Stimulated activated CD8-positive, alpha-beta memory T cell treated with anti-CD3 and anti-CD28 coated beads, Interleukin-4, amount 100 ng/mL, for 4 hours (primary cell): Measurements from ENCODE around the gene SEZ6.
A peak's percentile ranks its signal among the peaks of the same experiment; 100 is the strongest.

Experiments
- DNase-seq, 2 donors: peaks; one replicate each; pipeline ENCODE4 v3.0.0-alpha.2; 2020; ENCODE audit warnings: low read depth in 2 of 2, low spot score in 1 of 2

SEZ6 gene

DNA sequence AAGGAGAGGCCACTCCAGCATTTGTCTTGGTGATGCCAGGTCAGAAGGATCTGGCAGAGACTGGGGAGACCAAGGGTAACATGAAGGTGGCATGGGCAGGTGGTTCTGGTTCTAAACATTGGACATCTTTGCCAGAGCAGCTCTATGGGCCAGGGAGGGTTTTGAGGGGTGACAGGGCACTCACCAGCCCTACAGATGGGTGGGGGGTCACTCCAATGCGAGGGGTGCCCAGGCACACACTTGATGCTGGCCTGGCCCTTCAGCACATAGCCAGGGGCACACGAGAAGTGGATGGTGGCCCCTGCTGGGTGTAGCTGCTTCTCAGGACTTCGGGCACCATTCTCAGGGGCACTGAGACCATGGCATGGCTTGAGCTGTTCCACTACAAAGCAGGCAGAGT, 49.0 kb downstream of the SEZ6 start:
- DNase-seq = no peak

DNA sequence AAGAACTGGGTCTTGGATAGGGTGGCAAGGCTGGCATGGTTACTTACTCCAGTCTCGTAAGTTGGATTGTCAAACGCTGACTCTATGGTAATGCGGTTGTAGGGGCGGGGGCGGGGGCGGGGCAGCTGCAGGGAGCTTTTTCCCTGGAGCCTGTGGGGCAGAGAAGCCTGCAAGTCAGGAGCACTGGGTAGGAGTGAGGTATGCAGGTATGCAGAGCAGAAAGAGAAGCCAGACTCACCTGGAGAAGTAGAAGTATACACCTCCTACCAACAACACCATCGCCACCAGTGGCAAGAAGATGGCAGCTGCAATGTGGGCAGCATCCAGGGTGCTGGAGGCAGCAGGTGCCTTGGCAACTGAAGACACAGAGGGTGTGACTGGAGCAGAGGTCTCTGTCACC, 49.7 kb downstream of the SEZ6 start:
- DNase-seq = no peak

DNA sequence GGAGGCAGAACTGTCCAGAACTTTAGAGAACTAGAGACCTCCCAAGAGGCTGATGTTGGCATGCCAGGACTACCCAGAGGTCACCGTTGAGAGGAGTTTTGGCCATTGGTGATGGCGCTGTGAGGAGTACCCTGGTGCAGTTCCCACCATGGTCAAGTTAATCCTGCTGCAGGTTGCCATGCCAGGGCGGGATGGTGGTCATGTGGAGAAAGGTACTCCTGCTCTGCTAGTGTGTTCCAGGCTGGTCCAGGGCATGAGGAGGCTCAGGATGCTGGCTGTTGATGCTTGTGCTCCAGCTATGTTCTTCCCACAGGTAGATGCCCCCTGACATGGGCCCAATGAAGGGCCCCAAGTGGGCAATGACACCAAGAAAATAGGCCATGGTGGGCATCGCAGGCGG, 50.4 kb downstream of the SEZ6 start:
- no peak for DNase-seq

DNA sequence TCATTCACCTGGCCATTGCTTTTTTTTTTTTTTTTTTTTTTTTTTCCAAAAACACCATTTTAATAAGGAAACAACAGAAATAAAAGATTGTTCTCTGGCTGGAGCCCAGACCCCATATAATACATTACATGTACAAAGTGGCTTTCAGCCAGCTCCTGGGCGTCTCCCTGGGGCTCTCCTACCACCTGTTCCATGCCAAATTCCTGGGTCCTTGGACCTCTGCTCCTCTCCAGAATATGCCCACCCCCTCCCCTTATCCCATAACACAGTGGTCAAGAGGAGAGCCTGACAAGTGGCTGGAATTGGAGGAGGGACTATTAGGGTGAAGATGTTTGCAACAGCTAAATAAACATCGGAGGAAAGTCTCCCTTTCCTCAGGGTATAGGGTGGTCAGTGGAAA, 50.9 kb downstream of the SEZ6 start:
- no peak for DNase-seq

DNA sequence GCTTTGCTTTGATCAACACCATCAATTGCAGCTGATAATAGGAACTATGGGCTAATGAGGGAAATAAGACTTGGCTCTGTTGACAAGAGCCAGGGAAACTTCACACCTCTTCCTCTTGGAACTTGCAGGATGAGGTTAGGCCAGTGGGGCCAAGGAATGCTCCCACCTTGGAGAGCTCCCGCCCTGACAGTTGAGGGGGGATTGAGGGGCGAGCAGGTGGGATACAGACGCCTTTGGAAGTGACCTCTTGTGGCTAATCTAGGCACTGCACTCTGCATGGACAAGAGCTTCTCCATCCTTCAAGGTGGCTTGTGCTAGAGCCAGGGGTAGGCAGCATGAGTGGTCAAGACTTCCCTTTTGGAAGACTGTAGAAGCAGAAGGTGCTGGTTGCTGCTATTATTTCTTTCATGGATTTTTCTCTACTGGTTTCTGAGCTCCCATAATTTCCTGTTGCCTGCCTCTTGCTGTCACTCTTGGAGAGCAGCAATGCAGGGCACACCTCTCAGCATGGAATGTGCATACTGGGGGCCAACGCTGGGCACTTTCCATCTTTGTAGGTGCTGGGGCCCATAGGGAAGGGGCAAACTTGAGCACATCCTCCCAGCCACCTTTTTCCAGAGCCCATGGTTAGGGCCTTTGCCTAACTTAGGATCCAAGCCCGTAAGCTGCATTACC, 52.3 kb downstream of the SEZ6 start:
- DNase-seq = no peak

DNA sequence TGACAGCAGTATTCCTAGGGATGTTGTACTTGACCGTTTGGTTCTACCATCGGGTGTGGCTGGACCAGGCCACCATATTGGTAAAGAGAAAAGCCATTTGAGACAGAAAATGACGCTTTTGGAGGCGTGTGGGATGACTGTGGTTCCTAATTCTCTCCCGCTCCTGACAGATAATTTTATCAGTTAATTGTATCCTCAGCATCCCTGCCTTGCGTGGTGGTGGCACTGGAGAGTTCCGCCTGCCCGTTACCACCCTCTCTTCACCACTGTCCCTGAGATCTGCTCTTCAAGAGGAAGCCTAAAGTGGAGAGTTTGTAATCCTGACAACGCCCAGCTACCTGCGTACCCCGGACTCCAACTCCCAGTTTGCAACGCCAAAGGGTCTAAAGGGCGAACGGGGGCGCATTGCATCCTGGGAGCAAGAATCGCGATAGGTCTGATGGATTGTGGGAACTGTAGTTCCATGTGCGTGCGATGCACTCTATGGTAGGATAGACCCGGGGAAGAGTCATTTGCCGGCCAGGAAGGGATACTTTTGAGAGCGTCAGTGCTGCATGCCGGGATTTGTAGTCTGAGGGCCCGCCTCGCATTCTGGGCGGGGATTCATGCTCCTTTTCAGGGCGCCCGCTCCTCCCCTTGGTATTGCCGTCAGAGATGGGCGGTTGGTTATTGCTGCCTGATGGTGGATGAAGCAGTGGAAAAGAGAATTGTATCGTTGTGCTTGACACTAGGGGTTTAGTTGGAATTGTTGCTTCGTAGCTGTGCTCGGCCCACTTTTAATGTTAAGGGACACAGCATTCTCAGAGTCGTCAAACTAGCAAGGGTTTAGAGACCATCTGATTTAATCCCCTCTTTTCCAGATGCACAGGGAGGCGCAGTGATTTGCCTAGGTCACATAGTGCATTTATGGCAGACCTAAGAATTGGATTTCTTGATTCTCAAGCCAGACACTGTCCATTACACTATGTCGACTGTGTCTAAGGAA, 53.5 kb downstream of the SEZ6 start:
- peak; percentile 84 to 92 for DNase-seq

DNA sequence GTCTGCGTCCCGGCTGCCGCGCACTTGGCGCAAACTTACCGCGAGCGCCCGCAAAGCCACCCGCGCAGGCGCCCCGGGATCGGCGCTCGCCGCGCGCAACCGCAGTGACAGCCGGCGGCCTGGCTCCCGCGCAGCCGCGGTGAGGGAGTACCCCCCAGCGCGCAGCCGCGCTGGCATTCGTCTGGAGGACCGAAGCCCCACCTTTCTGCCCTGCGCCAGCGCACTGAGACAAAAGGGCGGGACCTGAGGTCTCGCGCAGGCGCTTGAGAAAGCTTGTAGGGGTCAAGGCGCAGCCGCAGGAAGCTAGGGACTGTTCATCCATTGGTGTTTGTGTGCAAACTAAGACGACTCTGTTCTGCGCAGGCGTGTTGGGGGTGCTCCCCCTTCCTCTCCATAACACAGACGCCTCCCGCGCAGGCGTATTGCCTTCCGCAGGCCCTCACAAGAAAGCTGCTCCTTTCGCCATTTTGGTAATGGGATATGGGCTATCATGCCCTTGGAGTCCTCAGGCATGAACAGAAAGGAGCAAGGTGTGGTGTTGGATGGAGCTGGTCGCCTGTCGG, 54.3 kb downstream of the SEZ6 start, which contains the start of gene PHF12:
Gene PHF12 (minus strand): TSS at position 91 of the 563 bp plus-strand sequence. CDS start 558 bp downstream, outside the sequence.
- DNase-seq = peak; percentile 99 to 100

DNA sequence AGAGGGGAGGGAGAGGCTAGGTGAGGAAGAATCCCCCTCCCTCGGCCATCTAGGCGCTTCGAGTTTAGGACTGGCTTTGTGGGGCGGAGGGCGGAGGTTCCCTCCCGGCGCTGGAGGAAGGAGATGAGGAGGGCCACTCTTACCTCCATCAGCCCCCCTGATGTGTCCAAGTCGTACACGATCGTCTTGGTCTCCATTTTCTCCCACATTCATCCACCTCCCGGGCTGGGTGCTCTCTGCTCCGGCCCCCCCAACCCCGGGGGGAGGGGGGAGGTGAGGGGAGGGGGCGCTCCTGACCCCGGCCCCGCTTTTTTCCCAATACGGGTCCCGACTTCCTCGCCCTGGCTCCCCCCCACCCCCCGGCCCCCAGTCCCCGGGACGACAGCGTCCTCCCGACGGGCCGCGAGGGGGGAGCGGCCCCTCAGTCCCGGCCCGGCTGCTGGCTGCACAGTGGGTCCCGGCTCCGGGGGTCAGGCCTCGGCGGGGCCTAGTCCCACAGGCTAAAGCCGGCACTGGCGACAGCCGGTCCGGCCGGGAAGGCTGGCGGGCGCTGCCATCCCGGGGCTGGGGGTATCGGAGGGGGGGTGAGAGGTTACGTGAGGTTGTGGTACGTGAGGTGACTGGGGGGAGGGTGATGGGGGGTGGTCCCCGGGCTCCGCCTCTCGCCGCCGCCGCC, 54.9 kb downstream of the SEZ6 start:
- no peak for DNase-seq

DNA sequence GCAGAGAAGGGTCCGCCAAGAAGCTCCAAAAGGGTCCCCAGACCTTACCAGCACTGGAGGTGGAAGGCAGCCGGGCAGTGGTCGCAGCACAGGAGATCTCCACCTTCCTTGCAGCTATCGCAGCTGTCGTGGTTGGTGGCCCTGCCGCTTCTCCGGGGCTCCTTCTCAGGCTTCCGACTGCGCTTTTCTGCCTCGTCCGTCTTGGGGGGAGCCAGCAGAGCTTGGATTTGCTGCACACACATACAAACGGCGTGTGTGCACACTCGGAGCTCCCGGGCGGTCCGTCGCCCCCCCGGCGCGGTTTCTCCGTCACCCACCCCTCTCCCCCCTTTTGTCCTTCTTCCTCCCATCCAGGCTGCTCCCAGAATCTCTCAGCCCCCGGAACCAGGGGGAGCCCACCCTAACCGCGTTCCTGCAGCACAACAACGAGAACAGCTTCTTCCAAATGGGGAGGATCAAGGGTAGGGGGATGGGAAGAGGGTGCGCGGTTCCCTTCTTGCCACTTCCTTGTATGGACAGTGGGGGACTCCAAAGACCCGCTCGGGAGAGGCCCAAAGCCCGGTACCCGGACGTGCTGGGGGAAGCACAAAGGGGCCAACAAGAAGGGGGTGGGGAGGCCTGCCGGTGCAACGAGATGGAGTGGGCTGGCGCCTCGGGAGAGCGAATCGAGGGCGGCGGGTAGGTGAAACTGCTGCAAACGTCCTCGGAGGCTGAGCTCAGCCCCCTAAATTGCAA, 55.6 kb downstream of the SEZ6 start:
- no peak for DNase-seq

DNA sequence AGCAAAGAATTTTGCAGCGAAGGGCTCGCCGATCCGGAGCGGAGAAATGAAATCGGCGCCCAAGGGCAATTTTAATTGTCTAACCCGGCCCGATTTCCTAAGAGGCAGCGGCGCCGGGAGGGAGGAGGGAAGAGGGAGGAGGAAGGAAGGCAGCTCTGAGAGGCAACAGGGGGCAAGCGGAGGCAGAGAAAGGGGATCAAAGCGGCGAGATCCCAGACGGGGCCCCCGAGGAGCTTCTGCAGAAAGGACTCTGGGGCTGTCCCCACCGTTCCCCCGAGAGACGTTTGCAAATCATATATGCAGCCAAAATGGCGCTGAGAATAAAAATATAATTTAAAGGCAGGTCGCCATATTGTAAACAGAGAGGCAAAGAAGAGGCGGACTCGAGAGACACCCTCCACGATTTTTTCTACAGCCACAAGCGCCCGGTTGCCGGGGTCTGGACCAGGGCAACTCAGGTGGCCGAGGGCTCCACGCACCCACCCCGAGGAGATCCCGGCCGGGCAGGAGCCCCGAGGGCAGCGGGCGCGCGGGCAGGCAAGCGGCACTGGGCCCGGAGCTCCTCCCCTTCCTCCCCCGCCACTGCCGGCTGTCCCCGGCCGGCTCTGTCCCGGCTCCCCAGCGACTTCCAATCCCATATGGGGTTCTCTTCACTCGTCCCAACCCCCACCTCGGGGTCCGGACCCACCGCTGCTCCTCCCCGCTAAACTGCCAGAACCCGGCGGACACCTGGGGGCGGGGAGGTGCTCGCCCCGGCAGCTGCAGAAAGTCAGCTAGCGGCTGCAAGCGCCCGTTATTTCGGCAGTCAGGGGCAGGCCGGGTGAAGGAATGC, 56.4 kb downstream of the SEZ6 start:
- DNase-seq = no peak

DNA sequence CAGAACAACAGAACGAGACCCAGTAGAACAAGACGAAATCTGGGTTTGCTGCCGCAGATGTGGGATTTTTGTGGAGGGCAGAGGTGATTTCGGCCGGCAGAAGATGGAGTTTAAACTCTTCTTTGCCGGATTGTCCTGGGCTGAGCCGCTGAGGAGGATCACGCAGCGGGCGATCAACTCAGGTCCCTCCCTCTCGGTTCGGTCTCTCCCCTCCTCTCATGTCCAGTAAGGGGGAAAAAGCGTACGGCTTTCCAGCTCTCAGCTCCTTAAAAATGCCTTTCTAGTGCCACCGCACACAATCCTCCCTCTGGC, 57.0 kb downstream of the SEZ6 start:
- DNase-seq = no peak

DNA sequence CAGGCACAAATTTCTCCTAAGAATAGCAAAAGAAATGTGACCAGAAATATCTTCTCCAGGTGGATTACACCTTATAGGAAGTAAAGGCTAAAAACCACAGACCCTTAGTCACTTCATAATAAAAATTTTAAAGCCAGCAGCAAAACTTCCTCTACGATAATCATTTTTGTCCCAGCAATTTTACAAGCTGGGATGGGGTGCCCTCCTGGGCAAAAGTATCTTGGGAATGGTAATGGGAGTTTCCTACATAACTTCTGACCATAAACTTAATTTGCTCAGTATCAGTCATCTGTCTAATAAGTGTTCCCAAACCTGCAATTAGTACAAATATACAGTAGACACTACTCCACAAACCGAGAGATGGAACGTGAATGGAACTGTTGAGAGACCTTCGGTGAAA, 57.5 kb downstream of the SEZ6 start:
- DNase-seq = no peak

DNA sequence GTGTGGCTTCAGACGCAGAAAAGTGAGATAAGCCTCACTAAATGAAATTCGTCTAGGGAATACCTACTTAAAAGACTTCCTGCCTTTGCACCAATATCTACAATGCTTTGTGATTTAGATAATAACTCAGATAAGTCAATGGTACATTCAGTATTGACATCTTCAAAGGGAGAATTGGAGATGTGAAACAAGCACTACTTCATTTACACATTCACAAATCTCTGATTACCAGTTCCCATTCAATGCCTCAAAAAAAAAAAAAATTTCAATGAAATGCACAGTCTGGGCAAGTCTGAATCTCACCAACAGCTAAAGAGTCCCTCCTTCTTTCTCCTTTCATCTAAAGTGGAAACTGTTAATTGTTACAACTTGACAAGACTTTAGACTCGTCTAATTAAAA, 58.2 kb downstream of the SEZ6 start:
- DNase-seq = no peak

DNA sequence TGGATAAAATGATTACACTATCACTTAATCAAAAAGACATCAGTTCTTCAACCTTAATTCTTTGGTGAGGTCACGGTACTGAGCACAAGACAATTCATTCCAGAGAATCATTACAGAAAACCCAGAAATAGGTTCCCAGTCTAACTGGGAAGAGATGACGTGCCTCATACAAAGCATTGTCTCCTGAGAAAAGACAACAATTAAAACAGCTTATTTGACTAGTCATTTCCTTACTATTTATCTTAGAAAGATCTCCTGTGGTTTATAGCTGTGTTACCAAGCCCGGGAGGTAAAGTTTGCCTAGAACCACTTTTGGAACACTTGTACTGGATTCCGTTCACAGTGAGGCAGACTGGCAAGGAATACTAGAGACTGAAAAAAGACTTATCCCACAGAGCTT, 59.6 kb downstream of the SEZ6 start:
- DNase-seq = no peak

DNA sequence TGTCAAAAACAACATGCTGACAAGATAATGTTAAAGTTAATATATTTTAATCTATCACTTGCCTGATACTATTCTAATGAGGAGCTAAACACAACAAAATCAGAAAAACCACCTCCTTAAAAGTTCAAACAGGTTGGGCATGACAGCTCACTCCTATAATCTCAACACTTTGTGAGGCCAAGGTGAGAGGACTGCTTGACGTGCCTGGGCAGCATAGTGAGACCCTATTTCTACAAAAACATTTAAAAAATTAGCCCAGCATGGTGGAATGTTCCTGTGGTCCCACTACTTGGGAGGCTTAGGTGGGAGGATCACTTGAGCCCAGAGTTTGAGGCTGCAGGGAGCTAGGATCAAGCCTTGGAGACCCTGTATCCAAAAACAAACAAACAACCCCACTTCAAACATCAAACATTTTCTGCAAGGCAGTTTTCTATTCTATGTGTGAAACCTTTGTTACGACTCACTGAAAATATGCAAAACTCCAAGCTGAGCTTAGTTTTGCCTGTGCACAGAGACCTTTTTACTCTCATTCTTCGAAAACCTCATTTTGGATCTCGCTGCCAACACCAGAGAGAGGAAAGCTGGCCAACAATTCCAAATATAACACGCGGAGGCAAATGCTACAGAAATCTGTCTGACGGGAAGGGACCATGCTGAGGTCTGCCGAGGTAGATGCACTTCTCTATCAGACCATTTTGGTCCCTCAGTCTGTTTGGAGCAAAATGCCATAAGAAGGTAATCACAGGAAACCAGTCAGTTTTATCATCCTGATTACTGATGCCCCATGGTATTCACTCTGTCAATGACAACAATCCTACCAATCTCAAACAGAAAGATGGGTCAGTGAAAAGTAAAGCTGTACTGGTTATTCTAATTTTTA, 60.7 kb downstream of the SEZ6 start:
- DNase-seq = no peak

DNA sequence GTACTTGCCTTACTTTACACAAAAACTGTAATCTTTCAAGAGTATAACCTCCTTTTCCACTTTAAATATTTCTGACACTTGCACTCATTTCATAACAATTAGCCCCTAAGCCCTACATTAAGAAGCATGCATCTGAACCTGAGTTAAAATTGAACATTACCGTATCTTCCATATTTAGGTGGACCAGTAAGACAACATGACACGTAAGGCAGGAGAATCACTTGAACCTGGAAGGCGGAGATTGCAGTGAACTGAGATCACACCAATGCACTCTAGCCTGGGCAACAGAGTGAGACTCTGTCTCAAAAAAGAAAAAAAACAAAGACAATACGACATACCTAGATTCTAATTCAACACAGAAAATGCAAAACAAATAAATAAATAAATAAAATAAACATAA, 61.5 kb downstream of the SEZ6 start:
- DNase-seq = no peak

DNA sequence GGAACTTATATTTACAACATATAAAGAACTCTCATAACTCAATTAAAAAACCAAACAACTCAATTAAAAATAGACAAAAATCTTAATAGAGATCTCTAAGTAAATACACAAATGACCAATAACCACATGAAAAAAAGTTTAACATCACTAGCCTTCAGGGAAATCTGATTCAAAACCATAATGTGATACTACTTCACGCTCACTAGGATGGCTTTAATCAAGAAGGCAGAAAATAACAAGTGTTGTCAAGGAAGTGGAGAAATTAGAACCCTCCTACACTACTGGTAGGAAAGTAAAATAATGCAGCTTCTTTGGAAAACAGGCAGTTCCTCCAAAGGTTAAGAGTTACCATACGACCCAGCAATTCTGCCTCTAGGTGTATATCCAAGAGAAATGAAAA, 62.9 kb downstream of the SEZ6 start:
- no peak for DNase-seq

DNA sequence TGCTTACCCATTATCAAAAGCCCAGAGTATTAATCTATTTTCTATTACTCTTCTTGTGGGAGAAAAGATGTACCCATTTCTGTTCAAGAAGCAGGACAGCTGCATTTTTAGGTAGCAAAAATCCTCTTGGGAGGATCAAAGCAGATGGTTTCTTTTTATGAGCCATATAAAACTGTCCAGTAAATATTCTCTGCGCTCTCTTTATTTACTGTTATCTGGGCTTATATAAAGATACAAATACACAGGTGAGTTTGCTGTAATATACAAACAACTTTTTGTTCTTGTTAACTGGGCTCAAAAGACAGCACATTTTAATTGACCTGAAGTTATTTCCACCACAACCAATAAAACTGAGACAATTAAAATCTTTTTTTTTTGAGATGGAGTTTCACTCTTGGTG, 64.6 kb downstream of the SEZ6 start:
- no peak for DNase-seq

DNA sequence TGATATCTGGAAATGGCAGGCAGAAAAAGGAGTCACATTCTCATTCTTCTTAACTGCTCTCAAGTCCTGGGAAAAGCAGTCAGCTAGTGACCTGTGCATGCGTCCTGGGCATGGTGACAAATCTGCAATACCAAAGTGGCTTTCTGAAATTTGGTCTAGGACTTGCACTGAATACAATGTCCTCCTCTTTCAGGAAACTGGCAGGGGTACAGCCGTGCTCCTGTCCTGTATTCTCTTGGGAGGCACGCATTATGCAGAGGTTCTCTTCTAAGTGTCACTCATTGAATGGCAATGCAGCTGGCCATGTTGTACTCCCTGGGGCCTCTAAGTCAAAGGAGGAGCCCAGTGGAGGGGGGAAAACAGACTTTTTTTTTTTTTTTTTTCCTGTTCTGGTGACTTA, 65.2 kb downstream of the SEZ6 start:
- DNase-seq = no peak
